Stimulated activated CD4-positive, alpha-beta T cell treated with anti-CD3 and anti-CD28 coated beads, TNF-alpha, amount 100 ng/mL, for 4 hours (primary cell): ENCODE measurements around the gene VEGFA.

Experiments
- DNase-seq, 3 experiments: peaks; one replicate each; pipeline ENCODE4 v3.0.0-alpha.2; 2020; ENCODE audit warnings: low read depth in 3 of 3

The VEGFA gene

GRCh38 chr6:43738877-43739641, 31.0 kb upstream of the VEGFA start:
- DNase-seq, result no peak

DNA sequence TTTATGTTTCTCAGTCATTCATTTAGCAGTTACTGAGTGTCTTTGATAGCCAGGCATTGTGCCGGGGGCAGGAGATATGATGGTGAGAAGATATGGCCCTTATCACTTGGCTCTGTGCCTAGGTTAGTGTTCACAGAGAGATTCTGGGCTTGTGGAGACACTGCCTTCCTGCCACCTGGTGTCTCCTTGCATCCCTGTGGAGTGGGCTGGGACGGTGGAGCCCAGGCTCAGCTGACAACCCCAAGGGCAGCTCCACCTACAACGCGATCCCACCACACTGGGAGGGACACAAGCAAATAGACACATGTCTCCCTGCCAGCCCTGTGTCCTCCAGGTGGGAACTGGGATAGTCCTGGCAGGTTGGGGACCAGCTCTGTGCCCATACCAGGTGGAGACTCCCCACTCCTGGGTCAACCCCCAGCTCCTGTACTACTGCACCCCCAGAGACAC, 30.3 kb upstream of the VEGFA start:
- no peak for DNase-seq

- no peak for DNase-seq
These were observed 29.6 kb upstream of the VEGFA start for GRCh38 chr6:43740321-43740960.

DNA sequence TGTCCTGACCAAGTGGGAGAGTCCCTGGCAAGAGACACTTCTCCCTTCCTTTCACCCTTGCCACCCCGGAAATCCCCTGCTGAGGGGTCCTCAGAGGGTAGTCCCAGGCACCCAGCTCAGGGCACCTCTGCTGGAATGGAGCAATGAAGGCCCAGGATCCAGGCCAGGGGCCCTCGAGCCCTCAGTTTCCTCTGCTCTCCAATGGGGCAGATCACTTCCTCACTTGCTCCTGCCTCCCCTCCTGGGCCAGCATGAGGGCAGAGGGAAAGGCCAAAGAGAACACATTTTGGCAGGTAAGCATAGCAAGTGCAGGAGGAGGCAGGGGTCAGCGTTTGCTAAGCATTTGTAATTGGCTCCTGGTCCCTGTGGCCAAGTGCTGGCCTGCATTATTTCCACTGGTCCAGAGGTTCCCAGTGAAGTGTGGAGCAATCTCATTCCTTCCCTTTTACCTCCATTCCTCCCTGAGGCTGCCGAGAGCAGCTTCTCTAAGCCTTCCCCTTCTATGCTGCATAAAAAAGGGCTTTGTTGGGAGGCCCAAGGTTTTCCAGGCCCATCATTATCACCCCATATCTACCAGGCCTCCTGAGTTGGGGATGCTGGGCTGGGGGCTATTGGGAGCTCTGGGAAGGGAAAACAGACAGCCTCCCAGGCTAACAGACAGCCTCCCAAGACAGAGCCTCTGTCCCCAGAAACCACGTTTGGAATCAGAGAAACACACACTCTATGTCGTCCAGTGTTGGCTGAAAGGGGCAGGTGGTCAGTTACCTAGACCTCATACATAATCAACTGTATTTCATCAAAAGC, 28.8 kb upstream of the VEGFA start:
- DNase-seq, result no peak

DNA sequence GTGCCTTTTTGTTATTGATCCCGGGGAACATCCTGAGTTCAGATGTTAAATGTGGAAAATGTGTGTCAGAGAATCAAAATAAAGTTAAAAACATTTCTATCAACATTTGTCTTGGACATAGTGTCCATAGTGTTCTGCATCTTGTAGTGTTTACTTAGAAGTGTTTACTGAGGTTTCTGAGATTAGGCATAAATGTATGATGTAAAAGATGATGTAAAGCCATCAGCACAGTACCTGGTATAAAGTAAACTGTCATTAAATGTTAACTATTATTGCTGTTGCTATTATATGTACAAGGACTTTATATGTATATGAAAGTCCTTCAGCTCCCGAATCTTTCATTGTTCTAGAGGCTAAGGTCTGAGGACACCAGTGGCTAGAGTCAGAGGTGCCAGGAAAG, 28.2 kb upstream of the VEGFA start:
- no peak for DNase-seq

GRCh38 chr6:43742285-43742684, 27.7 kb upstream of the VEGFA start:
- no peak for DNase-seq

- no peak for DNase-seq
These were observed 26.9 kb upstream of the VEGFA start for GRCh38 chr6:43742931-43743632.

DNA sequence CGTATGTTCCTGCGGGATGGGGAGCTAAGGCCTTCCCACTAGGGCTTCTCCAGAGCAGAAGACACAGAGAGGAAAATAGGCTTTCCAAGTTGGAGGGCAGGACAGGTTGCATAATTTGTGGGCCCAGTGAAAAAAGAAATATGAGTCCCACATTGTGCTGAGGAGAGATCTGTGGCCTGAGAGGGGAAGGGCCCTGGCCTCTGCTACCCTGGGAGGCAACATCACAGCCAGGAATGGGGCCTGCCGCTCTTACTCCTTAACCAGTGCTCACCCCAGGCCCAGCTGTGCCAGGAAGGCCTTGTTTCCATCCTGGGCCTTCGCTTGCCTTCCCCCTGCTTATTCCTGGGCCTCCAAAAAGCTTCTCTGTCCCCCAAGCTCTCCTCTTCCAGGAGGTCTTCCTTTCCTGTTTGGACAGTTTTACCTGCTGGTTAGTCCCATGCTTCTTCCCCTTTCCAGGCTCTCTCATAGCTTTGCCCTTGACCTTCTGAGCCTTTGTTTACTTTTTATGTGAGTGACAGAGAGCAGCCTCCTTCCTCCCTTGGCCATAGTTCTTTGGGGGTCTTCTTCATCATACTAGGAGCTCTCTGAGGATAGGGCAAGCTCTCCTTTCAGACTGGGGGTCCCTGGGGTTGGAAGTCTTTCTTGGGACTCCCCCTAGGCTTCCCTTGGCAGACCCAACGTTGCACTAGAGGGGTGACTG, 26.2 kb upstream of the VEGFA start:
- DNase-seq, result no peak

- no peak for DNase-seq
These were observed 25.5 kb upstream of the VEGFA start for GRCh38 chr6:43744491-43744890.

DNA sequence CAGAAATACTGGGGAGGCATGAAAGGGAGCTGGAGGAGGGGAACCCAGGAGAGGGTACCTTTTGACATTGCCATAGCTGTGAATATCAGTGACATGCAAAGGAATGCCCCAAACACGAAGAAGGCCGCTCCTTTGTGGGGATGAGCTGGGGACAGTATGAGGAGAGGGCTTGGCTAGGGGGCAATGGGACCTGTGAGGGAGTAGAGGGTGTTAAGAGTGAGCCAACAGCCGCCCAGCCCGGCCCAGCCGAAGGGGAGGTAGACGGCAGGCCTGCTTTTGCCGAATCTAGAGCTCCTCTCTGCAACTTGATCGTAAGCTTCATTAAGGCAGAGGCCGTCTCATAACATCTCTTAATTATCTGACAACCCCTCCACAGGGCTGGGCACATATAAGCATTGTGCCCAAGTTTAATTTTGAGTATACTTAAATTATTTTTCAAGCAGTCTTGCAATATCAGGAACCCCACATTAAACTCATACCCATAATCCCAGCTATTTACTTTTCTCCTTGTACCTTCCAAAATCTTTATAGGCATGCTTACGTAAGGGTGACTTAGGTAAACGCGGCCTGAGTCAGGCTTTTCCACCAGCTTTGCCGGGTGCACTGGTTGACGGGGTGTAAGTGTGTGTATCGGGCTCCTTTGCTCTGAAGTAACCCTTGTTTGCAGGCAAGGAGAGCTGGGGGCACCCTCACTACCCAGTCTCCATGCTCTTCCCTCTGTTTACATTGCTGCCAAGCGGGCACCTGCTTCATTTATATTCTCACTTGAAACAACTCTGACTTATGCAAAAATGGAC, 24.9 kb upstream of the VEGFA start:
- DNase-seq, result no peak

- no peak for DNase-seq
These were observed 23.9 kb upstream of the VEGFA start for GRCh38 chr6:43746071-43746470.

- no peak for DNase-seq
These were observed 23.4 kb upstream of the VEGFA start for GRCh38 chr6:43746613-43747102.

GRCh38 chr6:43747784-43748183, 22.2 kb upstream of the VEGFA start:
- DNase-seq, result no peak

DNA sequence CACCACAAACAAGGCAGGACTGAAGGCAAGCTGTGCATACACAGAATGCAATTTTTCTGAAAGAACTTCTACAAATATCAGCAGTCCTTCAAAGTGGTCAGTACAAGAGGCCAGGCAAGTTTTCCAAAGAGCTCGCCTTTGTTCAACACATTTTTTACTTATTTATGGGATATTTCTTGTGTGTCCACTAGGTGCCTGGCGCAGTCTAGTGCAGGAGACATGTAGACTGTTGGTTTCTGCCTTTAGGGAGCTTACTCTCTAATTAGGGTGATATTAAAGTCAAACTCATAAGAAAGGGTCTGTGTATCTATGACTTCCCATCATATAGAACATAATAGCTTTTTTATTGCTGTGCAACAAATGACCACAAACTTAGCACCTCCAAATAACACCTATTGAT, 21.2 kb upstream of the VEGFA start:
- DNase-seq, result no peak

- DNase-seq, result no peak
These were observed 20.6 kb upstream of the VEGFA start for GRCh38 chr6:43749461-43749860.

- DNase-seq, result no peak
These were observed 19.4 kb upstream of the VEGFA start for GRCh38 chr6:43750622-43751021.

GRCh38 chr6:43753570-43754183, 16.3 kb upstream of the VEGFA start:
- DNase-seq, result no peak

DNA sequence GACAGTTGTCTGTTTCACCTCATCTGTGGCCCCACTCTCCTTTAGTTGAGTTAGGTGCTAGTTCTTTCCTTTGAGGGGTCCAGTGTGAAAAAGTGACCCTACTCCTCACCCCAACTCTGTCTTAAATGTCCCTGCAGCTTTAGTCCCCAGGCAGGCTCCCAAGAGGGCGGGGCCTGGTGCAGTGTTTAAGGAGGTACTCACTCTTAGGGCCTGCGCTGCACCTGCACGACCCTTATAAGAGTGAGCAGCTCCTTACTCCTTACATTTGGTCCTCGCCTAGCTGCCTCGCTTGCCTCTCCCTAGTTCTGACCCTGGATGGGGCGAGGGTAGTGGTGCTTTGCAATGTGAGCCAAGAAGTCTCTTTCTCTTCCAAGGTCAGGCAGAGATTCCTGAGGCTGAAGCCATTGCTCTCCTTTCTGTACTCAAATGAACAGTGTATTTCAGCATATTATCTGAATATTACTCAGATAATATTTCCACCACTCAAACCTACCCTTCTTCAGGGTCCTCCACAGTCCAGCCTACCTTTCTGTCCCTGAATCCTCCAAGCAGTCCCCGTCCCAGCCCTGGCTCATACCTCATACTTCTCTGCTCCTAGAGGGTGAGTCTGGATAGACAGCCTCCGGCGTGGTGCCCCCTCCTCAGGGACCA, 11.9 kb upstream of the VEGFA start:
- no peak for DNase-seq

GRCh38 chr6:43758617-43759050, 11.4 kb upstream of the VEGFA start:
- no peak for DNase-seq
